Measurements from ENCODE around the gene HBB. TPM values are rescaled to one million over a fixed set of nuclear protein-coding genes. Genes with fewer than 3 reads are reported as not detected.

HBB gene
- total RNA-seq, 1 experiment from 2014 or later, result not detected

GRCh38 chr11:5230266-5230665 is 3.4 kb upstream of the HBB start:
- no peak overlapping the region for H3K27ac Mint-ChIP-seq
- no peak overlapping the region for H3K56ac ChIP-seq (ENCODE audit: insufficient read length, low read depth, low read length)
- no peak overlapping the region for H3T11ph ChIP-seq (ENCODE audit: low read length)
- no peak overlapping the region for H3K14ac ChIP-seq (ENCODE audit: insufficient read depth, low read length)
- no peak overlapping the region for H2BK15ac ChIP-seq (ENCODE audit: low read depth, low read length)
- no peak overlapping the region for H4K91ac ChIP-seq (ENCODE audit: insufficient read length, low read depth, low read length)
- no peaks in the 10 kb centered on the region for H3K79me2 ChIP-seq (ENCODE audit: insufficient read depth, low read length)
- no peak for TF ChIP-seq CTCF (conservative IDR thresholded peaks at IDR 0.05)
- H3K9me3 Mint-ChIP-seq, result no peaks in the 10 kb centered on the region
- H3K4me2 ChIP-seq (ENCODE audit: insufficient read depth, insufficient read length, low read length), result no peak overlapping the region
- DNase-seq, result no peak
- H4K8ac ChIP-seq (replicated peaks; ENCODE audit: insufficient read length, low read depth, low read length), result no peak overlapping the region
- H3K27me3 ChIP-seq (ENCODE audit: insufficient read depth, low read length), result no peaks in the 10 kb centered on the region
- no peak overlapping the region for H3K4me3 Mint-ChIP-seq
- no peaks in the 10 kb centered on the region for H3K4me1 ChIP-seq (ENCODE audit: insufficient read depth, low read length)
- H2BK5ac ChIP-seq (ENCODE audit: insufficient read length, low read length), result no peak overlapping the region
- WGBS (ENCODE audit: extremely low coverage, insufficient read length, low lambda C conversion rate), result no CpG with 5 or more reads among the region's 1 CpG
- no peak overlapping the region for H3K27ac ChIP-seq (ENCODE audit: insufficient read length, low read depth, low read length)
- no peaks in the 10 kb centered on the region for H3K36me3 Mint-ChIP-seq (ENCODE audit: insufficient read depth in 1 of 3, low read depth in 3 of 3)
- no peak overlapping the region for H2BK120ac ChIP-seq (ENCODE audit: low read depth, low read length, poor library complexity, severe bottlenecking)
- no peak overlapping the region for H2AK5ac ChIP-seq (ENCODE audit: insufficient read length, low read length)
- H3K9ac ChIP-seq (ENCODE audit: extremely low read depth, insufficient read length, low read length), result no peak overlapping the region
- no peak overlapping the region for H3K4ac ChIP-seq (ENCODE audit: low read depth, low read length)
- no peak overlapping the region for H2AFZ ChIP-seq (ENCODE audit: low read length)
- H2BK12ac ChIP-seq (ENCODE audit: insufficient read length, low read depth, low read length), result no peak overlapping the region
- H3K23me2 ChIP-seq (ENCODE audit: insufficient read length, low read depth, low read length, poor library complexity, severe bottlenecking), result no peaks in the 10 kb centered on the region
- no peak overlapping the region for H4K5ac ChIP-seq (ENCODE audit: insufficient read length, low read depth, low read length)
- H2BK20ac ChIP-seq (ENCODE audit: low read depth, low read length, poor library complexity, severe bottlenecking), result no peak overlapping the region
- H3K9me3 ChIP-seq (ENCODE audit: control insufficient read depth, low read depth, low read length), result no peaks in the 10 kb centered on the region
- no peak overlapping the region for H3K23ac ChIP-seq (ENCODE audit: insufficient read length, low read depth, low read length)
- H3K4me1 Mint-ChIP-seq, result no peaks in the 10 kb centered on the region
- H4K20me1 ChIP-seq (ENCODE audit: control insufficient read depth, insufficient read depth, insufficient read length), result no peaks in the 10 kb centered on the region
- no peaks in the 10 kb centered on the region for H3K79me1 ChIP-seq (ENCODE audit: insufficient read depth, low read depth, low read length, poor library complexity, severe bottlenecking)
- no peak overlapping the region for H3K18ac ChIP-seq (ENCODE audit: insufficient read length, low read depth, low read length)
- H3K27me3 Mint-ChIP-seq (ENCODE audit: low read depth), result peaks cover 2% of the 10 kb centered on the region

Measured in H9 (cell line).